Measurements from ENCODE around the gene FBL. TPM values are rescaled to one million over a fixed set of nuclear protein-coding genes. Genes with fewer than 3 reads are reported as not detected.
"Not testable (repeated sequence)": the region's sequence is repeated elsewhere in the genome, so short reads cannot be mapped to it uniquely, and the experiment has no call there.

Gene FBL
- total RNA-seq, 1 experiment from 2014 or later = 374 TPM

DNA sequence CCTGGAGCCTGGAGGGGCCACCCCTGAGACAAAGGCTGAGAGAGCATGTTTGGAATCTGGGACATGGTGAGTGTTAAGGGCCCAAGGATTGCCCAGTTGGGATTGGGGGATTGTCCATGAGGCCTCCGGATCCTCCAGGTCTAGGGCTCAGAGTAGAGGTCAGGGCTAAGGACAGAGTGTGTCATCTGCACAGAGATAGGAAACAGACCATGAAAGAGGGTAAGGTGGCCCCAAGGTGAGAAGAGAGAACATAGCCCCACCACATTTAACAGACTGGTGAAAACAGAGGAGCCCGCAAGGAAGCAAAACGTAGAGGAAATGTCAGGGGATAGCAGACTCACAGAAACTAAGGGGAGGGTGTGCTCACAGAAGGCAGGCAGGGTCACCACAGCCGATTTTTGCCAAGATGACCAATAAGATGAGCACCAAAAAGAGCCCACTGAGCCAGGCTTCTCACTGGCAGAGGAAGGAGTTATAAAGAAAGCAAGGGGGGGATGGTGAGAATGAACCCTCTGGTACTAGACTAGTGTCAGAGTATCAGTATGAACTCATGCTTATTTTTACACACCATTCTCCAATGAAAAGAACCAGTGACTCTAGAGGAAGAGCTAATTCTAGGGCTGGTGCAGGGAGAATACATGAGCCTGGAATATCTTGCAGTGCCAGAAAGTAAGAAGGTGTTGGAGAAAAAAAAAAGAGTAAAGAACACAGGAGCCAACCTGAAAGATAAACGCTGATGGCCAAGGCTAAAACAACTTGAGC lies 29.7 kb downstream of the FBL start:
- no peaks in the 10 kb centered on the region for H3K27me3 ChIP-seq (replicated peaks; ENCODE audit: control insufficient read depth, insufficient read depth, low read length)
- CTCF ChIA-PET = no interaction called here
- no peak overlapping the region for H3K4me3 ChIP-seq (ENCODE audit: low read depth, low read length)
- no peak for DNase-seq
- intact Hi-C loops (cut with micrococcal nuclease; ENCODE audit: unreplicated experiment) = no loop called here
- Mint-ChIP-seq H3K4me1 (ENCODE audit: low read depth, unreplicated experiment) (no peaks in the 10 kb centered on the region), H3K36me3 (ENCODE audit: insufficient read depth, unreplicated experiment) (no peaks in the 10 kb centered on the region), H3K27me3 (ENCODE audit: insufficient read depth, unreplicated experiment) (no peaks in the 10 kb centered on the region), H3K9me3 (ENCODE audit: unreplicated experiment) (no peaks in the 10 kb centered on the region), H3K4me3 (ENCODE audit: unreplicated experiment) (no peak overlapping the region), H3K27ac (ENCODE audit: unreplicated experiment) (no peak overlapping the region)
- POLR2A ChIA-PET = no interaction called here
- no TSS peak for BruUV-seq (replicated peaks)
- H3K4me1 ChIP-seq = no peaks in the 10 kb centered on the region
- TF ChIP-seq, protein P1, sequence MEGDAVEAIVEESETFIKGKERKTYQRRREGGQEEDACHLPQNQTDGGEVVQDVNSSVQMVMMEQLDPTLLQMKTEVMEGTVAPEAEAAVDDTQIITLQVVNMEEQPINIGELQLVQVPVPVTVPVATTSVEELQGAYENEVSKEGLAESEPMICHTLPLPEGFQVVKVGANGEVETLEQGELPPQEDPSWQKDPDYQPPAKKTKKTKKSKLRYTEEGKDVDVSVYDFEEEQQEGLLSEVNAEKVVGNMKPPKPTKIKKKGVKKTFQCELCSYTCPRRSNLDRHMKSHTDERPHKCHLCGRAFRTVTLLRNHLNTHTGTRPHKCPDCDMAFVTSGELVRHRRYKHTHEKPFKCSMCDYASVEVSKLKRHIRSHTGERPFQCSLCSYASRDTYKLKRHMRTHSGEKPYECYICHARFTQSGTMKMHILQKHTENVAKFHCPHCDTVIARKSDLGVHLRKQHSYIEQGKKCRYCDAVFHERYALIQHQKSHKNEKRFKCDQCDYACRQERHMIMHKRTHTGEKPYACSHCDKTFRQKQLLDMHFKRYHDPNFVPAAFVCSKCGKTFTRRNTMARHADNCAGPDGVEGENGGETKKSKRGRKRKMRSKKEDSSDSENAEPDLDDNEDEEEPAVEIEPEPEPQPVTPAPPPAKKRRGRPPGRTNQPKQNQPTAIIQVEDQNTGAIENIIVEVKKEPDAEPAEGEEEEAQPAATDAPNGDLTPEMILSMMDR (IDR thresholded peaks at IDR 0.05; ENCODE audit: insufficient read depth in 1 of 2, low read depth in 1 of 2, low read length in 1 of 2, severe bottlenecking in 1 of 2, unreplicated experiment in 1 of 2) = no peak
- no peaks in the 10 kb centered on the region for H3K9me3 ChIP-seq
- no peaks in the 10 kb centered on the region for H3K36me3 ChIP-seq (ENCODE audit: control insufficient read depth, insufficient read depth, low read length)

DNA sequence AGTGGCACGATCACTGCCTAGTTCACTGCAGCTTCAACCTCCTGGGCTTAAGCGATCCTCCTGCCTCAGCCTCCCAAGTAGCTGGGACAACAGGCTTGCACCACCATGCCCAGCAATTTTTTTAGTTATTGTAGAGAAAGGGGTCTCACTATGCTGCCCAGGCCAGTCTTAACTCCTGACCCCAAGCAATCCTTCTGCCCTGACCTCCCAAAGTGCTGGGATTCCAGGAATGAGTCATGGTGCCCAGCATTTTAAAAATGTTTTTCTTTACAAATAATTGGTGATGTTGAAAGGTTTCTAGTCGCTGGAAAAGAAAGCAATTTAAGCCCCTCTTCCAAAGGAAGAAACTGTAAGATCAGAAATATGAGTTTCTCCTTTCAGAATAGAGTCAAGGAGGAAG lies 31.6 kb downstream of the FBL start:
- POLR2A ChIA-PET = no interaction called here
- no peaks in the 10 kb centered on the region for H3K27me3 Mint-ChIP-seq (ENCODE audit: insufficient read depth, unreplicated experiment)
- DNase-seq = no peak
- Histone ChIP-seq H3K4me3 (ENCODE audit: low read depth, low read length) (no peak overlapping the region), H3K36me3 (ENCODE audit: control insufficient read depth, insufficient read depth, low read length) (no peaks in the 10 kb centered on the region), H3K27me3 (replicated peaks; ENCODE audit: control insufficient read depth, insufficient read depth, low read length) (no peaks in the 10 kb centered on the region), H3K9me3 (no peaks in the 10 kb centered on the region), H3K4me1 (no peaks in the 10 kb centered on the region)
- H3K4me1 Mint-ChIP-seq (ENCODE audit: low read depth, unreplicated experiment) = no peaks in the 10 kb centered on the region
- BruUV-seq (replicated peaks) = no TSS peak
- no peak overlapping the region for H3K27ac Mint-ChIP-seq (ENCODE audit: unreplicated experiment)
- H3K9me3 Mint-ChIP-seq (ENCODE audit: unreplicated experiment) = no peaks in the 10 kb centered on the region
- no peaks in the 10 kb centered on the region for H3K36me3 Mint-ChIP-seq (ENCODE audit: insufficient read depth, unreplicated experiment)
- CTCF ChIA-PET = no interaction called here
- TF ChIP-seq, protein P1 (IDR thresholded peaks at IDR 0.05; ENCODE audit: insufficient read depth in 1 of 2, low read depth in 1 of 2, low read length in 1 of 2, severe bottlenecking in 1 of 2, unreplicated experiment in 1 of 2) = no peak
- H3K4me3 Mint-ChIP-seq (ENCODE audit: unreplicated experiment) = no peak overlapping the region
- intact Hi-C loops (cut with micrococcal nuclease; ENCODE audit: unreplicated experiment) = no loop called here

DNA sequence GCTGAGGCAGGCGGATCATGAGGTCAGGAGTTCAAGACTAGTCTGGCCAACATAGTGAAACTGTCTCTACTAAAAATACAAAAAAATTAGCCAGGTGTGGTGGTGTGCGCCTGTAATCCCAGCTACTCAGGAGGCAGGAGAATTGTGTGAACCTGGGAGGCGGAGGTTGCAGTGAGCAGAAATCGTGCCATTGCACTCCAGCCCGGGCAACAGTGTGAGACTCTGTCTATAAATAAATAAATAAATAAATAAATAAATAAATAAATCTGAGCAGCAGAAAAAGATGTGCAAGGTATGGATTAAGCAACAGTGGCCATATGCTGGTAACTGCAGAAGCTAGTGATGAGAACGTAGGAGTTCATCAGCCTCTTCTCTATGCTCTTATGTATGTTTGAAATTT lies 32.1 kb downstream of the FBL start:
- intact Hi-C loops (cut with micrococcal nuclease; ENCODE audit: unreplicated experiment); H3K4me3 ChIP-seq (ENCODE audit: low read depth, low read length); DNase-seq; H3K4me1 Mint-ChIP-seq (ENCODE audit: low read depth, unreplicated experiment); H3K27me3 Mint-ChIP-seq (ENCODE audit: insufficient read depth, unreplicated experiment); H3K36me3 Mint-ChIP-seq (ENCODE audit: insufficient read depth, unreplicated experiment); POLR2A ChIA-PET; BruUV-seq (replicated peaks); H3K27me3 ChIP-seq (replicated peaks; ENCODE audit: control insufficient read depth, insufficient read depth, low read length); CTCF ChIA-PET; H3K9me3 ChIP-seq; H3K4me1 ChIP-seq; H3K4me3 Mint-ChIP-seq (ENCODE audit: unreplicated experiment); H3K9me3 Mint-ChIP-seq (ENCODE audit: unreplicated experiment); H3K27ac Mint-ChIP-seq (ENCODE audit: unreplicated experiment); H3K36me3 ChIP-seq (ENCODE audit: control insufficient read depth, insufficient read depth, low read length): not testable (repeated sequence)
